GM23338 (cell line): ENCODE data around the gene BCAP29. TPM values are rescaled to one million over a fixed set of nuclear protein-coding genes. Genes with fewer than 3 reads are reported as not detected.
A peak's percentile ranks its signal among the peaks of the same experiment; 100 is the strongest.

Experiments used
- ATAC-seq: fragments of 200-7000 bp; cut with Tn5 transposase; 3 replicates; pipeline ENCODE4 v1.9.1; 2020
- DNase-seq: peaks from one replicate; pipeline ENCODE4 v3.0.0-alpha.2; 2015; ENCODE audit warnings: low spot score
- H2AFZ ChIP-seq: fragments of 200-600 bp; sonication (generic); 2 replicates; pipeline ENCODE4 v1.8.0; 2016; ENCODE audit warnings: antibody characterized with exemption, mild to moderate bottlenecking, moderate library complexity
- H3F3A ChIP-seq: fragments of 200-600 bp; sonication (generic); replicated peaks from 2 replicates; pipeline ENCODE4 v1.8.0; 2017; ENCODE audit warnings: antibody characterized with exemption, mixed run types, low read depth
- H3K27ac ChIP-seq: fragments of 200-600 bp; sonication (generic); 2 replicates; pipeline ENCODE4 v1.6.1; 2016; ENCODE audit warnings: low read depth
- H3K27me3 ChIP-seq: fragments of 200-600 bp; sonication (generic); 2 replicates; pipeline ENCODE4 v1.8.0; 2016; ENCODE audit warnings: mild to moderate bottlenecking, mixed run types, moderate library complexity; ENCODE audit not compliant: insufficient read depth
- H3K36me3 ChIP-seq: fragments of 200-600 bp; sonication (generic); 2 replicates; pipeline ENCODE4 v1.8.0; 2016; ENCODE audit warnings: mild to moderate bottlenecking; ENCODE audit not compliant: insufficient read depth
- H3K4me1 ChIP-seq: fragments of 200-600 bp; sonication (generic); 2 replicates; pipeline ENCODE4 v1.8.0; 2016; ENCODE audit warnings: mild to moderate bottlenecking, moderate library complexity; ENCODE audit not compliant: insufficient read depth
- H3K4me2 ChIP-seq: fragments of 200-600 bp; sonication (generic); 2 replicates; pipeline ENCODE4 v1.7.1; 2017; ENCODE audit warnings: mixed run types
- H3K4me3 ChIP-seq: fragments of 200-600 bp; sonication (generic); 2 replicates; pipeline ENCODE4 v1.6.1; 2016; ENCODE audit warnings: mixed run types
- H3K79me2 ChIP-seq: fragments of 200-600 bp; sonication (generic); replicated peaks from 2 replicates; pipeline ENCODE4 v1.8.0; 2017; ENCODE audit warnings: mild to moderate bottlenecking; ENCODE audit not compliant: insufficient read depth
- H3K9me2 ChIP-seq: fragments of 200-600 bp; sonication (generic); 2 replicates; pipeline ENCODE4 v1.8.0; 2017; ENCODE audit not compliant: insufficient read depth
- H4K20me1 ChIP-seq: fragments of 200-600 bp; sonication (generic); replicated peaks from 2 replicates; pipeline ENCODE4 v1.8.0; 2017; ENCODE audit warnings: mild to moderate bottlenecking; ENCODE audit not compliant: insufficient read depth
- H3K27ac Mint-ChIP-seq: 2 replicates; pipeline ENCODE4 v1.8.0; 2020; ENCODE audit warnings: inconsistent platforms, mild to moderate bottlenecking, moderate library complexity, mixed read lengths
- H3K27me3 Mint-ChIP-seq: 3 replicates; pipeline ENCODE4 v1.8.0; 2022; ENCODE audit warnings: low read depth, mild to moderate bottlenecking, moderate library complexity, mixed read lengths, inconsistent platforms; ENCODE audit not compliant: insufficient read depth, poor library complexity
- H3K36me3 Mint-ChIP-seq: 3 replicates; pipeline ENCODE4 v1.8.0; 2021; ENCODE audit warnings: low read depth, mild to moderate bottlenecking, inconsistent platforms, moderate library complexity, mixed read lengths
- H3K4me1 Mint-ChIP-seq: 3 replicates; pipeline ENCODE4 v1.8.0; 2020; ENCODE audit warnings: mild to moderate bottlenecking, inconsistent platforms, mixed read lengths
- H3K4me3 Mint-ChIP-seq: 3 replicates; pipeline ENCODE4 v1.8.0; 2021; ENCODE audit warnings: moderate library complexity, mild to moderate bottlenecking, inconsistent platforms, mixed read lengths
- H3K9me3 Mint-ChIP-seq: 3 replicates; pipeline ENCODE4 v1.8.0; 2020; ENCODE audit warnings: moderate library complexity, mild to moderate bottlenecking, inconsistent platforms, mixed read lengths
- CREB1 ChIP-seq: fragments of 250-450 bp; sonication (Bioruptor Pico); IDR thresholded peaks from 2 replicates; pipeline ENCODE4 v1.5.0; 2020; ENCODE audit warnings: low read depth, mild to moderate bottlenecking, moderate library complexity
- CTCF ChIP-seq, 2 experiments: fragments of 200-600 bp in 1 of 2; sonication (generic) in 1 of 2; conservative IDR thresholded peaks; 2 replicates each; pipeline versions ENCODE4 v1.5.1 to v1.6.1; 2016 to 2017; ENCODE audit warnings: antibody characterized with exemption in 2 of 2, low read depth in 2 of 2, mild to moderate bottlenecking in 2 of 2, moderate library complexity in 1 of 2
- ETS1 ChIP-seq: IDR thresholded peaks from 2 replicates; pipeline ENCODE4 v1.6.1; 2016; ENCODE audit warnings: antibody characterized with exemption
- EZH2 ChIP-seq: fragments of 200-600 bp; sonication (generic); IDR thresholded peaks from one replicate; pipeline ENCODE4 v1.8.0; 2017; ENCODE audit warnings: antibody characterized with exemption, mild to moderate bottlenecking, low read depth; ENCODE audit not compliant: unreplicated experiment
- EZH2phosphoT487 ChIP-seq: fragments of 200-600 bp; sonication (generic); IDR thresholded peaks from one replicate; pipeline ENCODE4 v1.8.1; 2018; ENCODE audit warnings: antibody characterized with exemption; ENCODE audit not compliant: unreplicated experiment
- JUNB ChIP-seq: IDR thresholded peaks from one replicate; pipeline ENCODE4 v1.6.1; 2016; ENCODE audit warnings: antibody characterized with exemption; ENCODE audit not compliant: unreplicated experiment
- NANOG ChIP-seq: IDR thresholded peaks from 2 replicates; pipeline ENCODE4 v1.6.1; 2016; ENCODE audit warnings: antibody characterized with exemption, borderline replicate concordance
- REST ChIP-seq: IDR thresholded peaks from one replicate; pipeline ENCODE4 v1.6.1; 2018; ENCODE audit warnings: antibody characterized with exemption; ENCODE audit not compliant: unreplicated experiment
- STAT1 ChIP-seq: IDR thresholded peaks from one replicate; pipeline ENCODE4 v1.6.1; 2016; ENCODE audit warnings: antibody characterized with exemption; ENCODE audit not compliant: unreplicated experiment
- ZNF331 ChIP-seq: fragments of 250-450 bp; sonication (Bioruptor Pico); IDR thresholded peaks from 2 replicates; pipeline ENCODE4 v1.5.0; 2020; ENCODE audit warnings: low read depth, mild to moderate bottlenecking, moderate library complexity
- polyA plus RNA-seq: library from polyadenylated mRNA; unstranded; fragments of >200 nt; fragmentation: Nextera tagmentation; extraction: Ambion mirVana; gene quantifications from 2 replicates; pipeline ENCODE4 v1.2.1, GENCODE V29; 2016
- total RNA-seq: library from RNA; depleted of rRNA; stranded (reverse); fragments of >200 nt; shearing (Covaris generic); gene quantifications from 2 replicates; pipeline ENCODE4 v1.2.3, GENCODE V29; 2014

The BCAP29 gene
- total and polyA plus RNA-seq, 2 experiments from 2014 or later = 18.4 to 24.0 TPM

- Mint-ChIP-seq H3K27me3 (peaks cover 11% of the 10 kb centered on the region), H3K4me1 (peaks cover 5% of the 10 kb centered on the region), H3K36me3 (no peaks in the 10 kb centered on the region; the same call in 2 of the 3 replicates), H3K4me3 (no peak overlapping the region), H3K9me3 (no peaks in the 10 kb centered on the region), H3K27ac (no peak overlapping the region)
- Histone ChIP-seq H3K79me2 (no peaks in the 10 kb centered on the region), H3F3A (no peaks in the 10 kb centered on the region), H2AFZ (0 out of 2 replicates have a peak overlapping the region, but pooled peaks have one; percentile 16), H3K36me3 (no peaks in the 10 kb centered on the region), H4K20me1 (peaks cover 7% of the 10 kb centered on the region; the same call in 1 of the 2 replicates), H3K27me3 (peaks cover 25% of the 10 kb centered on the region), H3K4me2 (no peak overlapping the region), H3K27ac (no peak overlapping the region), H3K4me3 (no peak overlapping the region), H3K9me2 (peaks cover 6% of the 10 kb centered on the region; the same call in 1 of the 2 replicates), H3K4me1 (peaks cover 11% of the 10 kb centered on the region)
- ATAC-seq = no peak
- TF ChIP-seq CTCF (conservative IDR thresholded peaks at IDR 0.05; ENCODE audit: low read depth in 2 of 2) = no peak
- TF ChIP-seq STAT1 = no peak
- no peak for TF ChIP-seq EZH2
- TF ChIP-seq EZH2phosphoT487 = no peak
- no peak for TF ChIP-seq CREB1 (CRISPR knock-in tag)
- no peak for TF ChIP-seq ETS1
- peak; percentile 37 for DNase-seq
These were observed 87.3 kb downstream of the BCAP29 start for GRCh38 chr7:107667341-107667740.

- no peaks in the 10 kb centered on the region for H3K9me3 Mint-ChIP-seq
- TF ChIP-seq REST (no peak), NANOG (no peak), JUNB (no peak), CTCF (conservative IDR thresholded peaks at IDR 0.05; ENCODE audit: low read depth in 2 of 2) (no peak), ZNF331 (CRISPR knock-in tag) (no peak), STAT1 (no peak)
These were observed 88.2 kb downstream of the BCAP29 start for GRCh38 chr7:107668296-107668695.

More at GRCh38 chr7:107668296-107668695, 88.2 kb downstream of the BCAP29 start:
- peaks cover 6% of the 10 kb centered on the region; the same call in 1 of the 2 replicates for H3K9me2 ChIP-seq
- H3K4me3 ChIP-seq = no peak overlapping the region
- H3K4me1 ChIP-seq = peaks cover 11% of the 10 kb centered on the region
- H4K20me1 ChIP-seq = no peaks in the 10 kb centered on the region; the same call in 1 of the 2 replicates
- H3K36me3 ChIP-seq = no peaks in the 10 kb centered on the region
- peak overlapping the region; percentile 20; the same call in 1 of the 2 replicates for H2AFZ ChIP-seq
- no peaks in the 10 kb centered on the region for H3K79me2 ChIP-seq
- no peaks in the 10 kb centered on the region for H3F3A ChIP-seq
- H3K27ac ChIP-seq = no peak overlapping the region
- no peaks in the 10 kb centered on the region for H3K36me3 Mint-ChIP-seq
- no peak for DNase-seq
- ATAC-seq = no peak
- peaks cover 2% of the 10 kb centered on the region for H3K27me3 Mint-ChIP-seq
- no peak overlapping the region for H3K27ac Mint-ChIP-seq
- H3K4me1 Mint-ChIP-seq = peaks cover 4% of the 10 kb centered on the region; the same call in 1 of the 3 replicates
- H3K27me3 ChIP-seq = peaks cover 16% of the 10 kb centered on the region
- no peak overlapping the region for H3K4me2 ChIP-seq
- no peak overlapping the region for H3K4me3 Mint-ChIP-seq
